Stimulated activated CD8-positive, alpha-beta memory T cell treated with anti-CD3 and anti-CD28 coated beads, Interleukin-7, amount 100 ng/mL, for 4 hours (primary cell): ENCODE results near the gene CASP5.
A peak's percentile ranks its signal among the peaks of the same experiment; 100 is the strongest.
"Not testable (repeated sequence)": the region's sequence is repeated elsewhere in the genome, so short reads cannot be mapped to it uniquely, and the experiment has no call there.

Experiments used
- DNase-seq, 2 donors: peaks; one replicate each; pipeline ENCODE4 v3.0.0-alpha.2; 2020; ENCODE audit warnings: low read depth in 2 of 2

CASP5 gene

GRCh38 chr11:105033781-105034180, 10.8 kb upstream of the CASP5 start:
- no peak for DNase-seq

- no peak for DNase-seq
Measured at GRCh38 chr11:105033343-105033742, 10.4 kb upstream of the CASP5 start.

GRCh38 chr11:105032495-105032894, 9.5 kb upstream of the CASP5 start:
- no peak for DNase-seq

GRCh38 chr11:105027678-105028077, 4.7 kb upstream of the CASP5 start:
- no peak for DNase-seq

GRCh38 chr11:105024394-105024793, 1.4 kb upstream of the CASP5 start:
- no peak for DNase-seq

GRCh38 chr11:105022527-105022926, 441 bp downstream of the CASP5 start:
- no peak for DNase-seq

- DNase-seq = no peak
Measured at GRCh38 chr11:105007463-105007862, 15.5 kb downstream of the CASP5 start.

GRCh38 chr11:105005451-105005845, 17.5 kb downstream of the CASP5 start:
- no peak for DNase-seq

- DNase-seq = no peak
Measured at GRCh38 chr11:105004021-105004420, 18.9 kb downstream of the CASP5 start.

GRCh38 chr11:105003151-105003550, 19.8 kb downstream of the CASP5 start:
- DNase-seq = no peak

- peak; percentile 17 to 22 for DNase-seq
Measured at GRCh38 chr11:105000797-105001196, 22.2 kb downstream of the CASP5 start.

GRCh38 chr11:105000167-105000566, 22.8 kb downstream of the CASP5 start:
- no peak for DNase-seq

GRCh38 chr11:104999721-105000120, 23.2 kb downstream of the CASP5 start:
- no peak for DNase-seq

- DNase-seq = no peak
Measured at GRCh38 chr11:104997288-104997687, 25.7 kb downstream of the CASP5 start.

- DNase-seq = no peak
Measured at GRCh38 chr11:104995001-104995408, 28.0 kb downstream of the CASP5 start.

GRCh38 chr11:104992781-104993180, 30.2 kb downstream of the CASP5 start:
- no peak for DNase-seq

- DNase-seq = no peak
Measured at GRCh38 chr11:104991994-104992393, 31.0 kb downstream of the CASP5 start.

GRCh38 chr11:104984808-104985207, 38.2 kb downstream of the CASP5 start:
- no peak for DNase-seq

GRCh38 chr11:104979839-104980238, 43.1 kb downstream of the CASP5 start:
- DNase-seq = no peak

- no peak for DNase-seq
Measured at GRCh38 chr11:104973616-104974015, 49.4 kb downstream of the CASP5 start.

GRCh38 chr11:104972924-104973323, 50.0 kb downstream of the CASP5 start:
- not testable (repeated sequence) for DNase-seq

- no peak for DNase-seq
Measured at GRCh38 chr11:104970756-104971155, 52.2 kb downstream of the CASP5 start.

GRCh38 chr11:104968856-104969776, 53.9 kb downstream of the CASP5 start:
- no peak for DNase-seq
